ENCODE data around the gene SH2D4B.

Gene SH2D4B

DNA sequence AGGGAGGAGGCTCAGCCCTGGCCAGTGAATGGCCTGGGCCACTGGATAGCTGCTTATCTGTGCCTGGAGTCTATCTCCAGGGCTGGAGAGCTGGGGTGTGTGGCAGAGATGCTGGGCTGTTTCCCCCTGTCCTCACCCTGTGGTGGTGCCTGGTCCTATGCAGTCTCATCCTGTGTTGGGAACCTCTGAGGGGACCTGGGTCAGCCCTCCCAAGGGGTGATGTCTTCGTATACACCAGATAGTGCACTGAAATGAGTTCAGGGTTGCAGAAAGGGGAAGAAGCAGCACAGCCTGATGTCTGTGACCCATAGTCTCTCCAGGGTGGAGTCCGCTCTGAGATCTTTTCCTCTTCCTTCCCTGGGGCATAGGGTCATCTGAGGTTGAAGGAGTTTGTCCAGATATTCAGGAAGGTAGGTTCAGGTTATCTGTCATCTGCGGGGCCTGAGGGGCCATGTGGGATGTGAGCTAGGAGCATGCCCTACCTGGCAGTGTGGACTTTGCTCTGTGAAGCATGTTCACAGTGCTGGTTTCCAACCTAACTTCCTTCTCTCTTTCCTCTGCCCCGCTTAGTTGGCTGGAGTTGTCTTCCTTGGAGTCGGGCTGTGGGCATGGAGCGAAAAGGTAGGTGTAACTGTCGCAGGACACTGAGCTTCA, 33.4 kb upstream of the SH2D4B start:
- no peak for DNase-seq

DNA sequence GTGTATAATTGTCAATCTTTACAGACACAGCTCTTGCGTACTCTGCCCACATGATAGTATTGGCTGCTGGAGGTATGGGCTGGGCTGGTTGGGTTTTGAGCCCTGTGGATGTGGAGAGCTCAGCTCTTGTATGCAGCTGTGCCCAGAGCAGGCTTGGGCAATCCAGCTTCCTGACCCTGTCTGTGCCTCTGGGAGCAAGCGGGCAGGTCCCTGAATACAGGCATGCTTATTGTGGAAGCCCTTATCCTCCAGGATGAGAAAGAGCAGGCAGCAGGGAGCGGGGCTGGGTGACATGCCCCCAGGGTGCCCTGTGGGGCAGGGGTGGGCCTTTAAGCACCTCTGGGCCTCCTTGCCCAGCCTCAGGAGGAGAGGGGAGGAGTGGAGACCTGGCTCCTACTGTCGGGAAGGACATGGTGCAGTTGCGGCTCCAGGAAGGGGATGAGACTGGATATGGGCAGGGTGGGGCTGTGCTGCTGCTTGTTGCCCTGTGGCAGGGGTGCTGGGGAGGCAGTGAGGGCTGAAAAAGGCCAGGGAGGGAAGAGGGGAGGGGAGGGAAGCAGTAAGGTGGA, 32.7 kb upstream of the SH2D4B start:
- DNase-seq = no peak

DNA sequence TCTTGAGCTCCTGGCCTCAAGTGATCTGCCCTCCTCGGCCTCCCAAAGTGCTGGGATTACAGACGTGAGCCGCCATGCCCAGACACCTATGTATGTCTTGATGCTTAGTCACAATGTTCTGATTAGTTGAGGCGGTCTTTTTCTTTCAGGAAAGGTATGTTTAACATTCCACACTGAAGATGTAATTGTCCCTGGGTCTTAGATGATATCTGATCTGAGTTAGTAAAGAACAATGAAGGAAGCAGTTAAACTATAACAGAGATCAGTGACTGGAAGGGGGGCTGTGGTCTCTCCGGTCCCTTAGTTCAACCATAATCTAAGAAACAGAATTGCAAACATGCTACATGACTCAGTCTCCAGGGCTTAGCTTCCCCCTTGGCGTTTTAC, 31.5 kb upstream of the SH2D4B start:
- DNase-seq = no peak

GRCh38 chr10:80506836-80507487, 30.7 kb upstream of the SH2D4B start:
- no peak for DNase-seq

GRCh38 chr10:80509108-80509402, 28.6 kb upstream of the SH2D4B start:
- DNase-seq = no peak

DNA sequence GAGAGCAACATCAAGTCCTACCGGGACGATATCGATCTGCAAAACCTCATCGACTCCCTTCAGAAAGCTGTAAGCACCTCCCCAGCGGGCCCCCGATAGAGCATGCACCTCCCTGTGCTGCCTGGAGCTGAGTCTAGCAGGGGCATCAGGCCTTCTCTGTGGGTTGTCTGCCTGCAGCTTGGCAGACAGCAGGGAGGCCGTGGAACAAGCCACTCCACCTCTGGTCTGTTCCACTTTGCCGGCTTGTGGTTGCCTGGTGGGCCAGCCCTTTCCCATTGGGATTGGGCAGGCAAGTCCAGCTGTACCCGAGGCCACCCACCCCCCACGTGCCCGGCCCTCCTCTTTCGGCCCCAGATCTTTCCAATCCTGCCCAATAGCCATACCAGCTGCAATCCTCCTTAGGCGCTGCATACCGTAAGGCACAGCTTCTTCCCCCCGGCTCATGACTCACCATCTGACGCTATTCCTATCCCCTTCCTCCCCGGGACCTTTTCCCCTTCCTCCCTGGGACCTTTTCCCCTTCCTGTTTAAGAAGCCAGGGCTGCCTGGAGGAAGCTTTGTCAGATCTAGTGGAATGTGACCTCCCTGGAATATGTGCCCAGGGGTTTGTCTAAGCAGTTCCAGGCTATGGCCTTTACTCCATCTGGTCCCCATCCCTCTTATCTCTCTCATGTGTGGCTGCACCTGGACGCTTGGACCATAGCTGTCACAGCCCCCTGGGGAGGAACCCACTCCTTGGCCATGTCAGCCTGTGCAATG, 28.1 kb upstream of the SH2D4B start:
- DNase-seq = no peak

DNA sequence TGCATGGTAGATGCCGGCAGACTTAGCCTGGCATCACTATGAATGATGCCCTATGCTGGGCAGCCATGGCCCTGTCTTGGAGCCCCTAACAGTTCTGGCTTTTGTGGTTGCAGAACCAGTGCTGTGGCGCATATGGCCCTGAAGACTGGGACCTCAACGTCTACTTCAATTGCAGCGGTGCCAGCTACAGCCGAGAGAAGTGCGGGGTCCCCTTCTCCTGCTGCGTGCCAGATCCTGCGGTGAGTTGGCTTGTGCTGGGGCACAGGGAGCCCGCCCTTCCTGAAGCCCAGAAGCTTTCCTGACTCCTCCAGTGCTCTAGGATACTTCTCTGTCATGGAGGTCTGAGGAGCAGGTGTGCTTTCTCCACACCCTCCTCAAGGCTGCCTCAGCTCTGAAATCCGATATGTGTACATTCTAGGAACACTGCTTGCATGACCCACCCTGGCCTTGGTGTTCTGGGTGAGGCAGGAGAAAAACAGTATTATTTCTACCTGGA, 25.6 kb upstream of the SH2D4B start:
- no peak for DNase-seq

- no peak for DNase-seq
Observed at GRCh38 chr10:80513106-80513505, 24.6 kb upstream of the SH2D4B start.

DNA sequence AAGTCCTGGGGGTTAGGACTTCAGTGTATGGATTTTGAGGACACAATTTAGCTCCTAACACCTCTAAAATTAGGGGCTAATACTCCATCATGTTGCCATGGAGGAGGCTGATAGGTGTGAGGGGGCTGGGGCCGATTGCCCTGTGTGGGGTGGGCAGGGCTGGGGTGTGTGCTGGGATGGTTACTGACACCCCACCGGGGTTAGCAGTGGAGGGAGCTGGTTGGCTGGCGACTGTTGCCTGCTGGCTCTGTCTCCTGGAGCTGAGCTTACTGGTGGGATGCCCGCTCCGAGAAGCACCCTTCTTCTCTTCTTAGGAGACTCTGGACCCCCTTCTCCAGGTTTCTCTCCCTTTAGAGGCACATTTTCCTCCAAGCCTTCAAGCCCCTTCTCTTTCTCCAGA, 22.2 kb upstream of the SH2D4B start:
- DNase-seq = no peak

- no peak for DNase-seq
Observed at GRCh38 chr10:80515941-80516340, 21.8 kb upstream of the SH2D4B start.

GRCh38 chr10:80516506-80517075, 21.1 kb upstream of the SH2D4B start:
- no peak for DNase-seq

DNA sequence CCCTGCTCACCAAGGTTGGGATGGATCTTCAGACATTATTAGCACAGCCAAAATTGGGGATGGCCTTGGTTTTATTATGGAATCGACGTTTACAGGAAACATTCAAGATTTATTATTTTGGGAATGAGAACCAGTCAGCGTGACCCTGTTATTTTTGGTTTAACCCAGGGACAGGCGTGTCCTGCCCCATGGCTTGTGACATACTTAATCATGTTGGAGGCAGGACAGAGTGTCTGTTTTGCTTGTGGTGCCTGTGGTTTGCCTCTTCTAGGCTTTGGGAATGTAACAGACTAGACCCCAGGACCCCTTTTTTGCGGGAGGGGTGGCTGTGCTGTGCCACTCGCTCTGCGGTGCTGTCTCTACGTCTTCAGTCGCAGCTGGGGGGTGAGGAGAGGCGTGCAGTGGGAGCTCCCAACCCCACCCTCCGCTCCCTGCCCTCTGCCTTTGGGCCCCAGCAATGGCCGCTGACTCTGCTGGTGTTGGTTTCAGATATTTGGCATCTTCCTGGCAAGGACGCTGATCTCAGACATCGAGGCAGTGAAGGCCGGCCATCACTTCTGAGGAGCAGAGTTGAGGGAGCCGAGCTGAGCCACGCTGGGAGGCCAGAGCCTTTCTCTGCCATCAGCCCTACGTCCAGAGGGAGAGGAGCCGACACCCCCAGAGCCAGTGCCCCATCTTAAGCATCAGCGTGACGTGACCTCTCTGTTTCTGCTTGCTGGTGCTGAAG, 20.1 kb upstream of the SH2D4B start:
- no peak for DNase-seq

DNA sequence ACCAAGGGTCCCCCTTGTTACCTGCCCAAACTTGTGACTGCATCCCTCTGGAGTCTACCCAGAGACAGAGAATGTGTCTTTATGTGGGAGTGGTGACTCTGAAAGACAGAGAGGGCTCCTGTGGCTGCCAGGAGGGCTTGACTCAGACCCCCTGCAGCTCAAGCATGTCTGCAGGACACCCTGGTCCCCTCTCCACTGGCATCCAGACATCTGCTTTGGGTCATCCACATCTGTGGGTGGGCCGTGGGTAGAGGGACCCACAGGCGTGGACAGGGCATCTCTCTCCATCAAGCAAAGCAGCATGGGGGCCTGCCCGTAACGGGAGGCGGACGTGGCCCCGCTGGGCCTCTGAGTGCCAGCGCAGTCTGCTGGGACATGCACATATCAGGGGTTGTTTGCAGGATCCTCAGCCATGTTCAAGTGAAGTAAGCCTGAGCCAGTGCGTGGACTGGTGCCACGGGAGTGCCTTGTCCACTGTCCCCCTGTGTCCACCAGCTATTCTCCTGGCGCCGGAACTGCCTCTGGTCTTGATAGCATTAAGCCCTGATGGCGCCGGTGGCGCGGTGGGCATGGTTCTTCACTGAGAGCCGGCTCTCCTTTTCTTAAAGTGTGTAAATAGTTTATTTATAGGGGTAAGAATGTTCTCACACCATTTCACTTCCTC, 19.4 kb upstream of the SH2D4B start:
- no peak for DNase-seq

DNA sequence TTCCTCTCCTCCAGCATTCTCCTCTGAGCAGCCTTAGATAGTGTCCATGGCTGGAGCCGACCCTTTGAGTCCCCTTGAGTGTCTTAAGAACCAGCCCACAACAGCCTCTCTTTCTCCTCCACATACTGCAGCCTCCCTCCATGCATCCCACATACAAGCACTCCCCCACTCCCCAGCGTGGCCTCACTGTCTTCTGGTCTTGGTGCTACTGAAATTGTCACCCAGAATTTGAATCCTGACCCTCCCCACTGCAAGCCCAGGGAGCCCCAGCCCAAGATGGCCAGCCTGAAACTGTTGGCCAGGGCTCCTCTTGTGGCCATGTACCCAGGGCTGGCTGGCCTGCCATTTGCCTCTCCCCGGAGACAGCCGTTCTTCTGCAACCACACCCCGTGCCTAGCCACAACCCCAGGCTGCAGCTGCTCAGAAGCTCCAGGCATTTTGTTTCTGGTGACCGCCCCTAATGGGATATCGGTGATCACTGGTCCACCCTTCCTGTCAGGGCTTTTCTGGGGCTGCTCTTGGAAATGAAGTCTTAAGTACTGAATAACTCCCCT, 18.8 kb upstream of the SH2D4B start:
- DNase-seq = no peak

DNA sequence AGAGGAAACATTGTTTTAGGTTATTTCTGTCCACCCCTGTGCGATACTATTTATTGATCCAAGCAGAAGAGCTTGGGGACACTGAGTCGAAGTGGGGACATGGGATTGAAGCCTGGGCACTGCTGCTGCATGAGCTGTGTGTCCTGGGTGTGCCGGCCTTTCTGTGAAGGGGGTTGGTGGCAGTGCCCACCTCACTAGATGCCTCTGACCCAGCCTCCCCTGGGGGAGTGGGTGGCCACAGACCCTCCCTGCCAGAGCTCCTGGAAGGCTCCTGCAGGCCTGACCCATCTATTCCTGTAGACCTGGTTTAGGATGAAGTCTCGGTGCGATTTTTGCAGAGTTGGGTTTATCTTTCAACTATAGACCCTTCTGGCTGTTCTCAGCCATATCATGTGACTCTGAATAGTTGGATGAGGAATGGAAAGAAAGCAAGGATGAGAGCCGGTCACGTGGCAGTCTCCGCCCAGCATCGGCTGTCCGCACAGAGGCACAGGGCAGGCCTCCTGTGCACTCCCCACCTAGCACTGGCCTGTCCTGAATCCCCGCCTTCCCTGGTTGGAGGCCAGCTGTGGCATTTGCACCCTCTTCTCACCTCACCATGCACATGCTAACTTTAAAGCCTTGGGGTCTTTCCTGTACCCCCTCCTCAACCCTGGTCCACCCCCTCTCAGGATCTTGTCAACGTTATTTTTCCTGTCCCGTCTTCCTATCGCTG, 17.6 kb upstream of the SH2D4B start:
- no peak for DNase-seq

DNA sequence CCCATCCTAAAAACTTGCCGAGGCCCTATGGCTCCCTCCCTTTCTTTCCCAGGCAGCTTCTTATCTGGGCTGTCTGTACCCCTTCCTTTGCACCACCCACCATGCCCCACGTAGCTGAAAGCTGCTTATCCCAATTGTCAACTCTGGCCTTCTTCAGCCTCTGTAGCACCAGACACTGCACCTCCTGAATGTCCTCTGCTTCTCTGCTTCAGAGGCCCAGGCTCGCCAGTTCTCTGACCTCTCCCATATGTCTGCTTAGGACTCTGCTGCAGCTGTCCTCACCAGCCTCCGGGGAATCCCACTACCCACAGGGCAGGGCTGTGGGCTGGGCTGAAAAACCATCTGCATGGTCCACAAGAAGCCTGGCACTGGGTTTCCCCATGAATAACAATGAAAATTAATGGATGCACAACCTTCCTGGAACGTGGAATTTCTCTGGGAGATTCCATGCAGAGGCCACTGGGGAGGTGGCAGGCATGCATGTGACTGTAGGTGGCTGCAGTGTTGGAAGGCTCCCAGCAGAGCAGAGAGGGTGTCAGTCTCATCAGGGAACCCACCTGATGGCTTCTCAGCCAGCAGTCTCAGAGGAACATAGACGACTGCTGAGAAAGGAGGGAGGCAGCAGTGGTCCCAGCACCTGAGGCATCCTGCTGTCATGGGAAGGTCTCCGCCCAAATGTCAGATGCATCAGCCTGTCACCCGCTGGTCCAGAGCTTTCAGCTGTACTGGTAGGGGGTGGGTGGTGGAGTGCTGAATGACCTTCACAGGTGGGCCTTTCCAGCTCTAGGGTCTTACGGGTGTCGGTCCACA, 16.8 kb upstream of the SH2D4B start:
- no peak for DNase-seq

DNA sequence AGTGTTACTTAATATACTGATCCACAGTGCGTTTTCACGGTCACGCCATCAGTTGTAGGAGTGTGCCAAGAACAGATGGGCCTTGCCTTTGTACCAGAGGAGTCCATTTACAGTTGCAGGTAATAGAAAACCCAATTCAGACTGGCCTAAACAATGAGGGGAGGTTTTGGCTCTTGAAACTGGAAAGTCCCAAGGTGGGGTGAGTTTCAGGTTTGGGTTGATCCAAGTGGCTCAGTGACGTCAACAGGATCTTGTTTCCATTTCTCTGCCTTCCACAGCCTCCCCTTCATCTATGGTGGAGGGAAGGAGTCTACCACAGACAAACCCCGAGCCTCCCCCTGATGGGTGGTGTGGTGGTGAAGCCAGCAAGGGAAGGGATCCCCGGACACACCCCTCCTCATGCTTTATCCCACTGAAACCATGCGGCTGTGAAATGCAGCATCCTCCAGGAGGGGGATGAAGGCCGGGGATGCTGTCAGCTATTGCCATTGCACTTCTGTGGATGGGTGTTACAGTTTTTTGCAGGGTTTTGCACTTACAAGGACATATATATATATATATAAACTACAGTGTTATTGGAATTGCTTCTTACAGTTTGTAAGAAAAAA, 14.8 kb upstream of the SH2D4B start:
- DNase-seq = no peak

- no peak for DNase-seq
Observed at GRCh38 chr10:80523773-80524172, 13.9 kb upstream of the SH2D4B start.

DNA sequence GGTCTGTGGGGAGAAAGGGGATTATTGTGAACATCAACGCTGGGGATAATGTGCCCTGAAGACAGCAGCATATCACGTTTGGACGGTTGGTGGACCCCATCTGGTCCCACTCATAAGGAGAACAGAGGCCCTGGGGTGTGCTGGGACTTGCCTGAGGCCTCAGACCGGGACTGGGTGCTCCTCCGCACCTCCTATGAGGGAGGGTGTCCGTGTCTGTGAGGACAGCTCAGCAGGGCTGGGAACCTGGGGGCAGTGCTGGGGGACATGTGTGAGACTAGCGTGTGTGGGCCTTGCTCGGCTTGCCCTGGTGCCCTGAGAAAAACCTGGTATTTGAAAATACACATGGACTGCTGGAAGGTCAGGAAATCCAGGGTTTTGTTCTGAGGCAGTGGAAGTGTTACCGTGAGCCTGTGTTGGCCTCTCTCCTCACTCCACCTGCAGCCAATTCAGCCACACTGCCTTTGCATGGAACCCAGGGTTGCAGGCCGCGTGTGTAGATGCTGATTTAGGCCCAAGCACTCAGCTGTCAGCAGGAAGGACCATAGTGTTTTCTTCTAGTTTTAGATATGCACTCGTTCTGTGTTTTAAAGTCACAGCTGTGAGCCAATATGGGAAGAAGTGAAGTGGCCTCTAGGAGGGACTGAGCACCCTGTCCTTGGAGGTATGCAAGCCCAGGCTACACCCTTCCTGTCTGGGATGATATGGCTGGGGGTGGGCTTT, 13.4 kb upstream of the SH2D4B start:
- DNase-seq = no peak
